GM21528 (cell line): ENCODE data around the gene DLG2.

Experiments used
- ATAC-seq: cut with Tn5 transposase; IDR thresholded peaks from one replicate; pipeline ENCODE4 v1.9.1; 2021; ENCODE audit warnings: mild to moderate bottlenecking, moderate library complexity; ENCODE audit not compliant: unreplicated experiment, low FRiP score

DLG2 gene

DNA sequence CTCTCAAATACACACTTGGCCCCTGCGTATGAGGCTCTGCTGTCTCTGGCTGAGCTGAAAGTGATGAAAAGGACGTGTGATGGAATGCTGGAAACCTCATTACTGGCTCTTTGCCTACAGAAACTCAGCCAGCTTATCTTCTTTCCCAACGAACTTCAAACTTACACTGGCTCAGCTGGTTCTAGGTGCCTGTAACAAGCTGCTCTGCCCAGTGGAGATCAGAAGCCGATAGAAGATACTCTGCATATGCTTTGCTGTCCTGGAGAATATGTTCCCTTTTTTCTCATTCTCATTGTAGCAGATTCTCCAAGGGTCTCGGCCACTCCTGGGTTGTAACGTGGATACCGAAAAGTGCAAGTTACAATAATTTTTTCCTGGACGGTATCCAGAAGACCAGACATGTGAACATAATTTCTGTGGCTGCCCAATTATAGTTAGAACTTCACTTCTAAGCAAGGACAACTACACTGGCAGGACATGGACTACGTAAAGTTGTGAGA is 1935.6 kb downstream of the DLG2 start:
- ATAC-seq = no peak

DNA sequence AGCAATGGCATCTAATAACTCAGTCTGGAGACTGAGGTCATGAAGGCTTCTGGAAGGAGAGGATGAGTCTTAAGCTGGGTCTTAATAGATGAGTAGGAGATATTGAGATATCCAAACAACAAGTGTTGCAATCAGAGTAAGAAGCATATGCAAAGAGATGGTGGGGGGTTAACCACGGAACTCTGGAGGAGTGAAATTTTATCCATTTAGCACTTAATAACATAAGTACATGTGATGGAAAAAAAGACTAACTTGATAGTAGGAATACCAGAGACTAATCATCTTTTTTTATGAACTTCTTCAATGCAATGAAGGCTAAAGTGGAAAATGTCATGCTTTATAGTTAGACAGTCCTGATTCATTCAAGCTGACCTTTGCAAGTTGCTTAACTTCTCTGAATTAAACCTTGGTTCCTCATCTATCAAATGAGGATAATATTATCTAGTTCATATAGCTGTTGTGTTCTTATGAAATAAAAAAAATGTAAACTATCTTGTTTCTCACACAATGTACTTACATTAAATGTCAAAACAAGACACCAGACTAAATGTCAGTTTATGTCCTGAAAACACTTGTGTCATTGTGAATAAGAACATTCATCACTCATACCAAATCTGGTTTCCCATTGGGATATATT is 1937.9 kb downstream of the DLG2 start:
- no peak for ATAC-seq

GRCh38 chr11:83687787-83688186 is 1939.4 kb downstream of the DLG2 start:
- ATAC-seq = no peak

GRCh38 chr11:83685730-83686129 is 1941.4 kb downstream of the DLG2 start:
- ATAC-seq = no peak

GRCh38 chr11:83684071-83684470 is 1943.1 kb downstream of the DLG2 start:
- ATAC-seq = no peak

GRCh38 chr11:83682611-83682973 is 1944.6 kb downstream of the DLG2 start:
- peak; percentile 91 for ATAC-seq

DNA sequence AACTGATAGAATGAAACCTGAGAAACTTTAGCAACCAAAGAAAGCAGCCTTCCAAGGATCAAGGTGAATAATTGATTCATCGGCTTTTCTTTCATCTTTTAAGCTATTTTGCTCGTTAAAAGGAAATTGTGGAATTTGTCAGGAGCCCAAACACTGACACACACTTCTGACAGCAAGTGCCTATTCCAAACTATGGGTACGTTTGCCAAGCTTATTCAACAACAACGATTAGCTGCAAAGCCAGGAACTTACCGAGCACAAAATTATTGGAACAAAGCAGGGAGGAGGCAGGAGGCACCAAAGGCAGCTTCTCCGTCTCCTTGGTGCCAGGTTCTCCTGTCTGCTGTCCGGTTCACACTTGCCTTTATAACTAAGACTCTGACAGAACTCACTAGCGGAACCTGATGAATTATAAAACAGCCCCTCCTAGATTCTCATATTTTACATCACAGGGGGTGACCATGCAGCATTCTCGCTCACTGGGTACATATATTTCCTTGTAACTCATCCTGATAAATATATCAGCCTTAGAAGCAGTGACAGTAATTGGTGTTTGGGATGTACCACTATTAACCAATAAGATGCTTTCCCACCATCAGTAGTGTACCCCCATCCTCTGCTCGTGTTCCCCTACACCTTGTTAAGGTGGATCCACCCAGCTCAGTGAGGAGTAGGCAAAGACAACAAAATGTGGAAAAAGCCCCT is 1945.1 kb downstream of the DLG2 start:
- no peak for ATAC-seq

DNA sequence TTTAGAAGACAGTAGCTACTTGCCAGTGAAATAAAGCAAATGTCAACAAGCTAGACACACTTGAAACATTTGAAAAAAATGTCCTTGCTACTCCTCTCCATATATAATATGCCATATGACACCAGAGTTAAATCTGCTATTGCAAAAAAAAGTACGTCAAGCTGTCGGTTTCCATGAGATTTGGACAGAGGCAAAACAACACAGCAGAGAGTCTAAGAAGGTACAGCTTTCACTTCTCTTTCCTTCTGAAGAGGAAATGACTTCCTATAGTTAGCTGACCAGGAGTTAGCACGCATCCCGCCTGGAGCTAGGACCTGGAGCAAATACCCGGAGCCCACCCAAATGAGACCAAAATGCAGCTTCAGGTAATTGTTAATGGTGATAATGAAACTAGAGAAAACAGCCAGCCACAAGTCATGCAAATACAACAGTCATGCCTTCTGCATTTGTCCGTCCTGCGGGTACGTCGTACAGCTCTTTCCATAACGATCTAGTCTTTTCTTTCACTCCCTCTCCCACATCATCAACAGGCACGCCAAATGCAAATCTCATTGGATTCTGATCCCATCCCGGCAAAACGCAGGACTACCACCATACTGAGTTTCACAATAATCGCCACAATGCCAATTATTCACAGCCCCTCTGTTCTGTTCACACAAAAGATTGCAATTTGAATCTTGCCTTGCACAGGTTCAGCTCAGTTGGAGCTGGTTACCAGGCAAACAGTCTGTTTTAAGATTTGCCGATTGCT is 1945.9 kb downstream of the DLG2 start:
- peak; percentile 75 for ATAC-seq

- ATAC-seq = no peak
Measured at GRCh38 chr11:83680321-83680720, 1946.8 kb downstream of the DLG2 start.

GRCh38 chr11:83678831-83679584 is 1948.1 kb downstream of the DLG2 start:
- no peak for ATAC-seq

GRCh38 chr11:83677730-83678129 is 1949.4 kb downstream of the DLG2 start:
- no peak for ATAC-seq

DNA sequence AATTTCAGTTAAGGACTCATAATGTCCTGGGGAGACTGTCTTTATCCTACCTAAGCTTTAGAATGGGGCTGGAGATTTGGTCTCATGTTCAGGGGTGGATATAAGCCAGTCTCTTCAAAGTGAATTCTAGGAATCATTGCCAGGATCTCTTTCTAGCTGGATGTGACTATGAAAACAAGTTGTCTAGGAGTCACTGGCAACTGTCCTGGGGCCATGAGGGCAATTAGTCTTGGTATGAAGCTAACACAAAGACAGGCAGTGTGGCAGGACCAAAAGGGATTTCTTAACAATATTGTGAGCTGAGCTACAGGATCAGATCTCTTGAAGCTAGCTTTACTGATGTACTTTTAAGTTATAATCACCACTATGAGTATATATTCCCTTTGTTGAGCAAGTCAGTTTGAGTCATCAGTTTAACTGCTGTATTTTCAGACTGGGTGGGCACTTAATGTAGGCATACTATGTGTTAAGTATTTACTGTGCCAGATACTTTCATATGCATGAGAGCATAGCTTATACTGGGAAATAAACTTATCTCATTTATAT is 1951.0 kb downstream of the DLG2 start:
- ATAC-seq = no peak

GRCh38 chr11:83674102-83674896 is 1952.8 kb downstream of the DLG2 start:
- ATAC-seq = no peak

DNA sequence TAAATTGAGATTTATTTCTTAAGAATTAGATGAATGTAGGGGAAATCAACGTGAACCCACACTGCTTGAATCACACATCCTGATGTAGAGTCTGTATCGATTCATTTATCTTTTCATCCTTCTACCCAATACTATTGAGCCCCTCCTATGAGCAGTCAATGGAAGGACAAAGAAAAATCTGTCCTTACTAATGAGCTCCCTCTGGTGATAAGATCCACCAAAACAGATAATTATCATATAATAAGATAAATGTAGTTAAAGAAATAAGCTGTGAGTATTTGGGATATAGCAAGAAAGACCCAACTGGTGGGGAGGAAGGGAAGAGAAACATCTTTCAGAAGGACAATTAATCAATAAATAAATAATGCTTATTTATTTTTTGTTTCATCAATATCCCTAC is 1955.9 kb downstream of the DLG2 start:
- no peak for ATAC-seq

DNA sequence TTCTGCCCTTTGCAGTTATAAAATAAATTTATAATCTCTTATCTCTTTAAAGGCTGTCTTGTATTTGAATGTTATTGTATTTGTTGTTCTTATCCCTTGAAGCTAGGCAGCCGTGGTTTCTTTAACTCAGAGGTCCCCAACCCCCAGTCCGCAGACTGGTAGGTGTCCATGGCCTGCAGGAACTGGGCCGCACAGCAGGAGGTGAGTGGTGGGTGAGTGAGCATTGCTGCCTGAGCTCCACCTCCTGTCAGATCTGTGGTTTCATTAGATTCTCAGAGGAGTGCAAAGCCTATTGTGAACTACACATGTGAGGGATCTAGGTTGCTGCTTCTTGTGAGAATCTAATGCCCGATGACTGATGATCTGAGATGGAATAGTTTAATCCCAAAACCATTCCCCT is 1961.0 kb downstream of the DLG2 start:
- no peak for ATAC-seq

GRCh38 chr11:83663988-83664387 is 1963.2 kb downstream of the DLG2 start:
- ATAC-seq = no peak

DNA sequence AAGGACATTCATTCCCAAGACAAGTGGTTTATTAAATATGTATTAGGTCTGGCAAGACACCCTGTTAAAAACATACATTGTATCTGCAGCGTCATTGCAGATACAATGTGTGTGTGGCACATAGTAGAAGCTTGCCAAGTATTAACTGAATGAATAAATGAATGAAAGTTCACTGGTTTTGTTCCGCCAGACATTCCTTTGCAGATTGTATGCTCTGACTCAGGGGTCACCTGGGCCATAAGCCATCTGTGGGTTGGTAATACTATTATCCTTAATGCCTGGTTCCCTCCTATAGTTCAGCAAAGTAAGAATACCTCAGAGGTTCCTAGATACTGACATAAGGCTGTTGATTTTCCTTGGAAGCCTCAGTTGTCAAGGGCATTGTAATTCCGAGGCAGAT is 1963.7 kb downstream of the DLG2 start:
- no peak for ATAC-seq

- ATAC-seq = no peak
Measured at GRCh38 chr11:83662494-83662893, 1964.7 kb downstream of the DLG2 start.

- ATAC-seq = no peak
Measured at GRCh38 chr11:83661491-83662350, 1965.4 kb downstream of the DLG2 start.
